IPS-15b (cell line): ENCODE data around the gene RAD51B.

ENCODE experiments used
- H3K27me3 ChIP-seq: one replicate; pipeline ENCODE4 v1.6.1; 2013; ENCODE audit warnings: low read length; ENCODE audit not compliant: control insufficient read depth, insufficient read depth
- H3K36me3 ChIP-seq: one replicate; pipeline ENCODE4 v1.6.1; 2013; ENCODE audit warnings: low read length; ENCODE audit not compliant: control insufficient read depth, insufficient read depth
- H3K4me1 ChIP-seq: one replicate; pipeline ENCODE4 v1.6.1; 2013; ENCODE audit warnings: mild to moderate bottlenecking, low read length; ENCODE audit not compliant: control insufficient read depth, insufficient read depth
- H3K4me3 ChIP-seq: one replicate; pipeline ENCODE4 v1.5.1; 2013; ENCODE audit warnings: low read depth, low read length
- H3K9ac ChIP-seq: one replicate; pipeline ENCODE4 v1.6.1; 2013; ENCODE audit warnings: low read depth, mild to moderate bottlenecking, low read length
- H3K9me3 ChIP-seq: one replicate; pipeline ENCODE4 v1.6.1; 2013; ENCODE audit warnings: mild to moderate bottlenecking, low read length; ENCODE audit not compliant: control insufficient read depth, insufficient read depth

RAD51B gene

DNA sequence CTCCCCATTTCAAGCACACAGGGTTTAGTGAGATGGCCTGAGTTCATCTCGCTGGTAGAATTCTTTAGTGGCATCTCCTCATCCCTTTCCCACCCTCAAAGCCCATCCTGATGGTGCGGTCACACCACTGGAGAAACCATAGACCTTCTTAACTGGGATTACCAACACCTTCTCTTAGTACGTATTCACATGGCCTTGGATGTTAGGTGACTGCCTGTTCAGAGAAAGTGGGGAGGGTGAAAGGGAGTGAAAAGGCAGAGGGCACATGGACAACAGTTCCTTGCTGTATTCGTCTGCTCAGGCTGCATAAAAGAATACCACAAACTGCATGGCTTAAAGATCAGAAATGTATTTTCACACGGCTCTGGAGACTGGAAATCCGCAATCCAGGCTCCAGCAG, 667.2 kb downstream of the RAD51B start:
- H3K9me3 ChIP-seq = no peaks in the 10 kb centered on the region
- no peaks in the 10 kb centered on the region for H3K4me1 ChIP-seq
- H3K9ac ChIP-seq = no peak overlapping the region
- H3K36me3 ChIP-seq = no peaks in the 10 kb centered on the region
- H3K27me3 ChIP-seq = no peaks in the 10 kb centered on the region
- no peak overlapping the region for H3K4me3 ChIP-seq

DNA sequence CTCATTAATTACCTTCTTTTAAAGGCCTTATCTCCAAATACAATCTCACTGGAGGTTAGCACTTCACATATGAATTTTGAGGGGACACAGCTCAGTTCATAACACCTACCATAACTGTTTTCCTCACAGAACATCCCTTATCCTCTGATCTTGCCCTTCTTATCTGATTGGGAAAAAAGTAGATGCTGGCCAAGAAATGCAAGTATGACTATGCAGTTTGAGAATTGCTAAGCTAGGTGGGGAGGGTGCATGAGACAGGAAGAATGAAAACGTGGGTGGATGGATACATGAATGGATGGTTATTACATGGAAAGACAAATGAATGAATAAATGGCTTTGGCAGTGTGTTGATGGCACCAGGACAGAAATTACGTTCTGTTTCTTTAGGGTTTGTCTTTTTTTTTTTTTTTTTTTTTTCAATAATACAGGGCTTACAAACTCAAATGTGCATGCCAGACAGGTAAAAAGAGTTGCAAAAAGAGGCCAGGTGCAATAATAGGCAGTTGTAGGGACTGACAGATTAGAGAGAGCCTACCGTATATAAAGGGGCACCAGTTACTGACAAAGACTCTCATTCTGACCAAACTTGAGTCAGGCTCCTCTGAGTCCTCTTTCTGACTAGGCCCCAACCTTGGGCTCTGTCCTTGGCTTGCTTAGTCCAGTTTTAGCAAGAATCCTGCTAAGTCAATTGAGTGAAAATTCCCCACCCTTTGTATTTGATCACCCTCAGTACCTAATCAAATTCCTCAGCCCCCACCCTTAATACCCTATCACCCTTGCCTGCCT, 668.4 kb downstream of the RAD51B start:
- Histone ChIP-seq H3K27me3 (no peaks in the 10 kb centered on the region), H3K4me3 (no peak overlapping the region), H3K4me1 (peaks cover 5% of the 10 kb centered on the region), H3K9me3 (no peaks in the 10 kb centered on the region), H3K9ac (no peak overlapping the region), H3K36me3 (no peaks in the 10 kb centered on the region)

DNA sequence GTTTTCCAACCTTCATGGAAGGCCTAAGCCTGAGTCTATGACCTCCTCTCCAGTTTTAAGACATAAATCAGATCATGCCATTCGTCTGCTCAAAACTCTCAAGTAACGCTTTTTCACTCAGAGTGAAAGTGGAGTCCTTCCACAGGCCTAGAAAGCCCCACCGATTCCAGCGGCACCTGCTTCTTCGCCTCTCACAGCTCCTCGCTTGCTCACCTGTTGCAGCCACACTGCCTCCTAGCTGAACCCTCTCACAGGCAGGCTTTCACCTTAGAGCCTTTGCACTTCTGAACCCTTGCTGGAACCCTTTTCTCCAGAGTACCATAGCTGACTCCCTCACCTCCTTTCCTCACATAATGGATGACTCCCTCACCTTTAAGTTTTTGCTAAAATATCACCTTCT, 672.2 kb downstream of the RAD51B start:
- Histone ChIP-seq H3K4me1 (peaks cover 5% of the 10 kb centered on the region), H3K36me3 (no peaks in the 10 kb centered on the region), H3K4me3 (no peak overlapping the region), H3K27me3 (no peaks in the 10 kb centered on the region), H3K9ac (no peak overlapping the region), H3K9me3 (no peaks in the 10 kb centered on the region)

DNA sequence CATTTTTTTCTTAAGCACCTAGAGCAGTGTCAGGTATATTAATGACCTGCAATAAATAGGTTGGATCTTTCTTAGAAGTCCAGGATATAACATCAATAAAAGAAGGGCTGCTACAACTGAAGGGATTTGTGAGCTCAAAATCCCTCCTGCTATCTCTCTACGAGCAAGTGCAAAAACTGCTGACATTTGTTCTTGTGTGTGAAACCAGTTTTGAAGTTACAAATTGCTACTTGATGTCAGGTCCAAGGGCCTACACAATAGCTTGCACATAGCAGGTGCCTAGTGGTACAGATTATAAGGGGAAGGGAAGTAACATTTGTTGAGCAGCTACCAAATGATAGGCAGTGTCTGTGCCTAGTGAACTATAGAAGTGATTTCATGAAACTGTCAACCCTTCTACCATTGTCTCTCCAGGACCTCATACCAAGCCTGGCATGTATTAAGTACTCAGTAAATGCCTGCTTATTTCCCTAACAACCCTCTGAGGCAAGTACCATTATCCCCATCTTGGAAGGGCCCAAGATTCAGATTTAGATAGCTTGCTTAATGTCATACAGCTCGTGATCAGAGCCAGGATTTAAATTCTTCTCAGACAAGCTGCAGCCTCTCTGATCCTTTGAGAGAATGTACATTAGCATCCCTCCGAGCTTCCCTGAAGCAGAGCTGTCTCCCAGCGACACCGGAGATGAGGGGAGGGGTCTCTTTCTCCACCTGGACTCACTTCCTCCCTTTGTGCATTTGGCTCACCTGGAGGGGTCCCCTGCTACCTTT, 673.0 kb downstream of the RAD51B start:
- H3K4me3 ChIP-seq = no peak overlapping the region

DNA sequence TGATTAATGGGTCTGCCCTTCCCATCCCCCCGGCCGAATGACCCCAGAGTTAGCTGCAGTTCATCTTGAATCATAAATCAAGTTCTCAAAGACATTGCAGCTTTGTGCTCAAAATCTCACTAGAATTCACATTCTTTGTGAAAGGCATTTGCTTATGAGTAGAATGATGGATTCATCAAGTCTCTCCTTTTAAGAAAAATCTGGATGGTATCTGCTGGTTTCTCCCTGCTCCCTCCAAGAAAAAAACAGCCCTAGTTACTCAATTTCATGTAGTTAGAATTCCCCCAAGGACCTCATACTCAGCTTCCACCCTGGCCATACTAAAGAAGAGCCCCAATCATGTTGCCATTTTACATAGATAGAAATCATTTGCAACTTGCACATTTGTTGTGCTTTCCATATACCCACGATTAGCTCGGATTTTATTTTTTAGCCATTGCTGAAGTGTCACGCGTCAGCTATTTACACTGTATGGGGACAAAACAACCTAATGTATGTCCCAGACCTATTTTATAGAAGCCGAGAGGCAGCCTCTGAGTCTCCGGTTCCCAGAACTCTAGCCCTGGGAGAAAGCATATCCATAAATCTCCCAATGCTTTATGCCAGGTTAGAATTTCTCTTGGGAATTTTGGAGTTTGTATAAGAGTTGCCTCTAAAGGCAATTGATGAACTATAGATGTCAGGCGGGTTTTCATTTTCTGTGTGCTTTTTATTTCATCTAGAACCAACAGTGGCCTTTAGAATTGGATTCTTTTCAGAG, 673.8 kb downstream of the RAD51B start:
- no peaks in the 10 kb centered on the region for H3K27me3 ChIP-seq
- H3K4me3 ChIP-seq = no peak overlapping the region

More for the DNA sequence above, 673.0 kb downstream of the RAD51B start:
- no peaks in the 10 kb centered on the region for H3K36me3 ChIP-seq
- H3K9me3 ChIP-seq = no peaks in the 10 kb centered on the region
- H3K4me1 ChIP-seq = peaks cover 5% of the 10 kb centered on the region
- H3K27me3 ChIP-seq = no peaks in the 10 kb centered on the region
- H3K9ac ChIP-seq = no peak overlapping the region

DNA sequence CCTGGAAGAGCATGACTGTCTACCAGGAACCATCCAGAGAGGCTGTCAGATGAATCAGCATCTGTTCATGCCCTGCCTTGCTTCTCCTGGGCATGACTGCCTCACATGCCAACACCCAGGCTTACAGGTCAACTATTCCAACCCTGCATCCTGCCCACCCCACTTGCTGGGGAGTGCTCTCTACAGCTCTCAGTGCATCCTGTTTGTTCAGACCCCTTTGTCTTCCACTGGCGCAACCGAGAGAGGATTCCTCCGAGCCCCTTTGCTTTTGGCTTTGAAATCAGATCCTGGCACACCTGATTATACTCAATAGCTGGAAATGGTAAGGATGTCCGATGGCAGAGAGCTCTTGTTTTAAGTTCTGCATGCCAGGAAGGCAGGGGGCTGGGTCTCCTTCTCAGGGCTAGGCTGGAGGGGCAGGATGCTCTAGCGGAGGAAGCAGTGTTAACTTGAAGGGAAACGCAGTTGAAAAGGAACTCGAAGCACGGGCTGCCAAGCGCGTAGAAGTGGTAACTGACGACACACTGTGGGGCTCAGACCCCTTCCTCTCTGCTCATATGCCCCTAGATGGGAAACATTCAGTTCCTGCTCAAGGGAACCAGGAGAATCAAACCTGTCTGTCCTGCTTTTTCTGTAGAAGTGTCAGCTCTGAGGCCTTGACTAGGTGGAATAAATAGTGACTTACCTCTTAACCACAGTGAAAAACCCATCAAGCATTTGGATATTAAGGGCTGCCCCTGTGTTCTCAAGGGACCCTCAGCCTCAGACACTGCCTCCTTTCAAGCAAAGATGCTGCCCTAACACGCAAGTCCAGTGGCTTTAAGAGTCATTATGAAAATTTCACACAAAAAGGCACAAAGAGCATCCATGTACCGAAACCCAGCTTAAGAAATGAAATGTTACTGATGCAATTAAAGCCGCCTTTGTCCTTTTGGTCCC, 675.8 kb downstream of the RAD51B start:
- H3K27me3 ChIP-seq = no peaks in the 10 kb centered on the region
- H3K36me3 ChIP-seq = no peaks in the 10 kb centered on the region
- peaks cover 5% of the 10 kb centered on the region for H3K4me1 ChIP-seq
- H3K4me3 ChIP-seq = no peak overlapping the region
- H3K9ac ChIP-seq = no peak overlapping the region
- no peaks in the 10 kb centered on the region for H3K9me3 ChIP-seq

More for the DNA sequence above, 673.8 kb downstream of the RAD51B start:
- H3K4me1 ChIP-seq = peaks cover 5% of the 10 kb centered on the region
- H3K9ac ChIP-seq = no peak overlapping the region
- no peaks in the 10 kb centered on the region for H3K36me3 ChIP-seq
- no peaks in the 10 kb centered on the region for H3K9me3 ChIP-seq

DNA sequence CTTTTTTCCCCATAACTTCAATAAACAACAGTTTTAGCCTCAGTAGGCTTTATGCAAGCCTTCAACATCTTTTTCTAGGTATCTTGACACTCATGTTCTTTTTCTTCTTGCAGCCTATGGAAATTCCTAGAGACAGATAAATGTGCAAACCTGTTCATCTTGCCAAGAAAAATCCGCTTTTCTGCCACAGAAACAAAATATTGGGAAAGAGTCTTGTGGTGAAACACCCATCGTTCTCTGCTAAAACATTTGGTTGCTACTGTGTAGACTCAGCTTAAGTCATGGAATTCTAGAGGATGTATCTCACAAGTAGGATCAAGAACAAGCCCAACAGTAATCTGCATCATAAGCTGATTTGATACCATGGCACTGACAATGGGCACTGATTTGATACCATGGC, 677.4 kb downstream of the RAD51B start:
- H3K36me3 ChIP-seq = no peaks in the 10 kb centered on the region
- no peaks in the 10 kb centered on the region for H3K27me3 ChIP-seq
- H3K9me3 ChIP-seq = no peaks in the 10 kb centered on the region
- no peak overlapping the region for H3K9ac ChIP-seq
- H3K4me1 ChIP-seq = peaks cover 5% of the 10 kb centered on the region
- H3K4me3 ChIP-seq = no peak overlapping the region

DNA sequence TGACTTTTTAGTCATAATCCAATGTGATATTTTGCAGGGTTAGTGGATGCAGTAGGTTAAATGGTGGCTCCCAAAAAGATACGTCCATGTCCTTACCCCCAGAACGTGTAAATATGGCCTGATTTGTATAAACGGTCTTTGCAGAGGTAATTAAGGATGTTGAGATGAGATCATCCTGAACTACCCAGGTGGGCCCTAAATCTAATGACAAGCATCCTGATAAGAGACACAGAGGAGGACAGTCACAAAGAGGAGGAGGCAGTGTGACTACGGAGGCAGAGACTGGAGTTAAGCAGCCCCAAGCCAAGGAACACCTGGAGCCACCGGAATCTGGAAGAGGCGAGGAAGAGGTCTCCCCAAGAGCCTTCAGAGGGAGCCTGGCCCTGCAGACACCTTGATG, 679.9 kb downstream of the RAD51B start:
- H3K27me3 ChIP-seq = no peaks in the 10 kb centered on the region

DNA sequence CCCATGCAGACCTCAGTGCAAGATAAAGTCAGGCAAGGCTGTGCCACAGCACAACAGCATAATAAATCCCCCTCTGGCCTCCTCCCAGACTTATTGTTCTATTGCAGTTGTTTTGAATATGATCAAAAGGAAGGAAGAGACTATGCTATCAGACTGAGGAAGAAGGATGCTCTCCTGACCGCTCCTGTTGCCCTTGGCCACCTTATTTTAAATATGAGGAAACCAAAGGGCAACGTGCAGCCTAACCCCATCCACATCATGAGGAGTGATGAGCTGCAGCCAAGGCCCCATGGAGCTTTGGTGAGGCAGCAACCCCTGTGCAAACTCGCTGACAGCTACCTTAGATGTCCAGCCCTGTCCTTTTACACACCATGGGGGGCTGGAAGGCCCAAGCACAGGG, 681.6 kb downstream of the RAD51B start:
- Histone ChIP-seq H3K9me3 (no peaks in the 10 kb centered on the region), H3K4me3 (no peak overlapping the region), H3K36me3 (no peaks in the 10 kb centered on the region), H3K4me1 (peaks cover 2% of the 10 kb centered on the region), H3K27me3 (no peaks in the 10 kb centered on the region), H3K9ac (no peak overlapping the region)

More for the DNA sequence above, 679.9 kb downstream of the RAD51B start:
- Histone ChIP-seq H3K9me3 (no peaks in the 10 kb centered on the region), H3K4me3 (no peak overlapping the region), H3K36me3 (no peaks in the 10 kb centered on the region), H3K4me1 (no peaks in the 10 kb centered on the region), H3K9ac (no peak overlapping the region)

DNA sequence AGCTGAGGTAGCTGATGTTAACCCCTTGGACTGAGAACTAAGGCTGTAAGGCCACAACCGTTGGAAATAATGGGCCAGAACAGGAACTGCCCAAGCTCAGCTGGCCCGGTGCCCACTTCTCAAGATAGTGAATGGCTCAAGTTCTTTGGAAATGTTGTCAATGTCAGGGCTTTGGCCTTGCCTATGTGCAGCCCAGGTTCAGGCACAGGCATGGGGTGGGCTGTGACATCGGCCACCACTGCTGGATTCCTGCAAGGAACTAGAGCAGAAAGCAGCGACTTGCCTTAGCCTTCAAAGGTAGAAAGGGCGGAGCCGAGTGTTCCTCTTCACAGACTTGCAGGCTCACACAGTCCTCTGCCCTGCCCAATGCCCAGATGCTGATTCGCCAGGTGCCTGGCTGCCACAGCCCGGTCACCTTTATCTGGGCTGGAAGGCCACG, 682.1 kb downstream of the RAD51B start:
- no peaks in the 10 kb centered on the region for H3K27me3 ChIP-seq
- no peaks in the 10 kb centered on the region for H3K36me3 ChIP-seq
- H3K4me3 ChIP-seq = no peak overlapping the region
- peaks cover 2% of the 10 kb centered on the region for H3K4me1 ChIP-seq
- no peak overlapping the region for H3K9ac ChIP-seq
- H3K9me3 ChIP-seq = no peaks in the 10 kb centered on the region

DNA sequence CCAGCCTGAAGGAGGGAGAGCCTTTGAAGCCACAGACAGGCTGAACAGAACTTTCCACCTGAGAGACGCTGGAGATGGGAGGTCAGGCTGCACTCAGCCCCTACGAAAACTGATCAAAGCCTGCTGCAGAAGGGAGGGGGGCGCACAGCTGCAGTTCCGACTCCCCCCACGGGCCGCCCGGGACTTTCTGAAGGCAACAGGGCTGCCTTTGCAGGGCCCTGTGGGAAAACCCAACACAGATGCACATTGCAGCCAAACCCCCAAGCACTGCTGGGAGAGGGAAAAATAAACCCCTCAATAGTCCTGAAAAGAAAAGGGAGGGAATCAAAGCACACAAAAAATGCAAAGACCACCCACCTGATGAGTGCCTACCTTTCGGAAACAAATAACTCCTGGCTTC, 682.7 kb downstream of the RAD51B start:
- no peaks in the 10 kb centered on the region for H3K27me3 ChIP-seq
- no peak overlapping the region for H3K4me3 ChIP-seq
- peaks cover 2% of the 10 kb centered on the region for H3K4me1 ChIP-seq
- H3K36me3 ChIP-seq = no peaks in the 10 kb centered on the region
- H3K9ac ChIP-seq = no peak overlapping the region
- H3K9me3 ChIP-seq = no peaks in the 10 kb centered on the region
